ENCODE results near the gene PSMD3.

GRCh38 chr17:40015005-40015997 lies 34.7 kb downstream of the PSMD3 start, which contains the start of gene CSF3:
- TF ChIP-seq POLR2A (IDR thresholded peaks at IDR 0.05) (no peak), CTCF (IDR thresholded peaks at IDR 0.05) (no peak)

All from esophagus squamous epithelium (tissue), 4 donors.